IMR-90 (cell line): ENCODE data around the gene TUBD1. TPM values are rescaled to one million over a fixed set of nuclear protein-coding genes. Genes with fewer than 3 reads are reported as not detected.

Source experiments
- ATAC-seq: fragments of 200-7000 bp; cut with Tn5 transposase; 2 replicates; pipeline ENCODE4 v1.9.1; 2020; ENCODE audit warnings: low read depth, mild to moderate bottlenecking, moderate library complexity
- BruUV-seq: library from RNA; stranded (reverse); fragments of 400-500 nt; replicated peaks from 2 replicates; lab custom pipeline; 2021; lab: Mats Ljungman, UMichigan
- CTCF ChIA-PET: fragments of 300-600 bp; formaldehyde crosslinking; extraction: SDS; loops from one replicate; lab custom pipeline; 2021; ENCODE audit warnings: antibody characterized with exemption; lab: Yijun Ruan, JAX
- POLR2A ChIA-PET: fragments of 300-600 bp; sonication (Branson Sonifier 250); formaldehyde crosslinking; loops from one replicate; lab custom pipeline; 2022; ENCODE audit warnings: antibody characterized with exemption; ENCODE audit not compliant: unreplicated experiment; lab: Charles Lee
- DNase-seq: peaks from one replicate; pipeline ENCODE4 v3.0.0; 2013
- H2AFZ ChIP-seq: replicated peaks from 2 replicates; pipeline ENCODE3; 2013; ENCODE audit warnings: low read length, mild to moderate bottlenecking; ENCODE audit not compliant: poor library complexity
- H2AK5ac ChIP-seq: 2 replicates; pipeline ENCODE4 v1.6.1; 2013; ENCODE audit warnings: low read depth, low read length, inconsistent platforms
- H2AK9ac ChIP-seq: replicated peaks from 2 replicates; pipeline ENCODE3; 2013; ENCODE audit warnings: mild to moderate bottlenecking, low read depth, low read length, moderate library complexity; ENCODE audit not compliant: poor library complexity
- H2BK120ac ChIP-seq: 2 replicates; pipeline ENCODE4 v1.6.1; 2013; ENCODE audit warnings: low read depth, low read length, inconsistent platforms
- H2BK15ac ChIP-seq: 3 replicates; pipeline ENCODE4 v1.6.1; 2013; ENCODE audit warnings: low read depth, low read length, inconsistent platforms
- H2BK20ac ChIP-seq: 2 replicates; pipeline ENCODE4 v1.6.1; 2013; ENCODE audit warnings: low read depth, mild to moderate bottlenecking, inconsistent platforms, low read length, moderate library complexity
- H2BK5ac ChIP-seq: 2 replicates; pipeline ENCODE4 v1.6.1; 2013; ENCODE audit warnings: mild to moderate bottlenecking, low read depth, low read length, inconsistent platforms; ENCODE audit not compliant: poor library complexity, severe bottlenecking
- H3K14ac ChIP-seq: replicated peaks from 2 replicates; pipeline ENCODE4 v1.6.1; 2013; ENCODE audit warnings: low read depth, low read length, inconsistent platforms
- H3K18ac ChIP-seq: 2 replicates; pipeline ENCODE4 v1.6.1; 2013; ENCODE audit warnings: low read depth, low read length, control low read depth
- H3K23ac ChIP-seq: 2 replicates; pipeline ENCODE4 v1.6.1; 2013; ENCODE audit warnings: low read depth, low read length, inconsistent platforms
- H3K27ac ChIP-seq: 2 replicates; pipeline ENCODE4 v1.5.1; 2013; ENCODE audit warnings: mild to moderate bottlenecking, control low read depth, low read length; ENCODE audit not compliant: insufficient read depth
- H3K27me3 ChIP-seq: 2 replicates; pipeline ENCODE4 v1.6.1; 2013; ENCODE audit warnings: low read length; ENCODE audit not compliant: control insufficient read depth, insufficient read depth
- H3K36me3 ChIP-seq: 2 replicates; pipeline ENCODE4 v1.6.1; 2013; ENCODE audit warnings: low read length, mixed read lengths; ENCODE audit not compliant: control insufficient read depth, insufficient read depth
- H3K4ac ChIP-seq: 2 replicates; pipeline ENCODE4 v1.6.1; 2013; ENCODE audit warnings: low read depth, low read length, inconsistent platforms
- H3K4me1 ChIP-seq: 2 replicates; pipeline ENCODE4 v1.6.1; 2013; ENCODE audit warnings: low read length, mixed read lengths; ENCODE audit not compliant: control insufficient read depth, insufficient read depth
- H3K4me2 ChIP-seq: 2 replicates; pipeline ENCODE4 v1.6.1; 2013; ENCODE audit warnings: low read depth, mild to moderate bottlenecking, control low read depth, low read length, moderate library complexity
- H3K4me3 ChIP-seq: 2 replicates; pipeline ENCODE4 v1.5.1; 2013; ENCODE audit warnings: low read depth, mild to moderate bottlenecking, control low read depth, low read length, moderate library complexity; ENCODE audit not compliant: insufficient read depth
- H3K56ac ChIP-seq: 2 replicates; pipeline ENCODE4 v1.6.1; 2013; ENCODE audit warnings: low read length, inconsistent platforms; ENCODE audit not compliant: insufficient read depth; ENCODE audit errors: extremely low read depth
- H3K79me1 ChIP-seq, 2 experiments: 2 replicates each; pipeline ENCODE4 v1.6.1; 2013; ENCODE audit warnings: low read length in 2 of 2, inconsistent platforms in 1 of 2, low read depth in 1 of 2
- H3K9ac ChIP-seq: 2 replicates; pipeline ENCODE4 v1.6.1; 2013; ENCODE audit warnings: low read depth, low read length, control low read depth
- H3K9me1 ChIP-seq: 2 replicates; pipeline ENCODE4 v1.6.1; 2013; ENCODE audit warnings: low read length, inconsistent platforms; ENCODE audit not compliant: insufficient read depth
- H3K9me3 ChIP-seq: 2 replicates; pipeline ENCODE4 v1.6.1; 2013; ENCODE audit warnings: low read length; ENCODE audit not compliant: control insufficient read depth, insufficient read depth
- H4K20me1 ChIP-seq: 2 replicates; pipeline ENCODE4 v1.6.1; 2013; ENCODE audit warnings: low read length, inconsistent platforms; ENCODE audit not compliant: insufficient read depth
- H4K5ac ChIP-seq: 2 replicates; pipeline ENCODE4 v1.6.1; 2013; ENCODE audit warnings: mild to moderate bottlenecking, low read depth, low read length, control low read depth
- H4K8ac ChIP-seq, 2 experiments: 2 replicates each; pipeline ENCODE4 v1.6.1; 2013; ENCODE audit warnings: low read depth in 2 of 2, low read length in 2 of 2, control low read depth in 1 of 2, inconsistent platforms in 1 of 2
- H4K91ac ChIP-seq: 2 replicates; pipeline ENCODE4 v1.6.1; 2013; ENCODE audit warnings: low read depth, low read length, inconsistent platforms; ENCODE audit not compliant: insufficient read depth
- BHLHE40 ChIP-seq: fragments of 150-350 bp; IDR thresholded peaks from 2 replicates; pipeline ENCODE4 v1.6.1; 2016; ENCODE audit warnings: mild to moderate bottlenecking, low read depth, low read length
- CEBPB ChIP-seq: IDR thresholded peaks from 2 replicates; pipeline ENCODE4 v1.6.1; 2012; ENCODE audit warnings: low read depth, low read length, improper control_type of control experiment
- CHD1 ChIP-seq: IDR thresholded peaks from 2 replicates; pipeline ENCODE4 v1.6.1; 2012; ENCODE audit warnings: low read depth, low read length, improper control_type of control experiment
- FOS ChIP-seq: fragments of 150-350 bp; IDR thresholded peaks from 2 replicates; pipeline ENCODE4 v1.6.1; 2016; ENCODE audit warnings: low read depth, low read length
- MAFK ChIP-seq: IDR thresholded peaks from 2 replicates; pipeline ENCODE4 v1.6.1; 2012; ENCODE audit warnings: low read depth, low read length, improper control_type of control experiment
- MAZ ChIP-seq: IDR thresholded peaks from 2 replicates; pipeline ENCODE4 v1.6.1; 2012; ENCODE audit warnings: low read depth, mild to moderate bottlenecking, low read length, improper control_type of control experiment, moderate library complexity, borderline replicate concordance
- MXI1 ChIP-seq: IDR thresholded peaks from 2 replicates; pipeline ENCODE4 v1.6.1; 2012; ENCODE audit warnings: low read depth, mild to moderate bottlenecking, low read length, moderate library complexity, borderline replicate concordance
- NFE2L2 ChIP-seq: fragments of 150-350 bp; IDR thresholded peaks from 2 replicates; pipeline ENCODE4 v1.6.1; 2016; ENCODE audit warnings: low read depth, mild to moderate bottlenecking, low read length
- POLR2A ChIP-seq: IDR thresholded peaks from 2 replicates; pipeline ENCODE4 v1.6.1; 2012; ENCODE audit warnings: mild to moderate bottlenecking, low read depth, low read length
- RAD21 ChIP-seq: IDR thresholded peaks from 2 replicates; pipeline ENCODE4 v1.6.1; 2012; ENCODE audit warnings: low read length, improper control_type of control experiment
- RCOR1 ChIP-seq: IDR thresholded peaks from 2 replicates; pipeline ENCODE4 v1.6.1; 2012; ENCODE audit warnings: mild to moderate bottlenecking, low read length, improper control_type of control experiment; ENCODE audit not compliant: insufficient replicate concordance
- RFX5 ChIP-seq: IDR thresholded peaks from 2 replicates; pipeline ENCODE4 v1.8.0; 2012; ENCODE audit warnings: low read depth, mild to moderate bottlenecking, low read length, moderate library complexity
- SMC3 ChIP-seq: fragments of 150-350 bp; IDR thresholded peaks from 2 replicates; pipeline ENCODE4 v1.6.1; 2016; ENCODE audit warnings: low read depth, mild to moderate bottlenecking, antibody characterized with exemption, low read length, moderate library complexity
- WGBS, 2 experiments: methylation state at CpG; one replicate each; pipeline versions ENCODE4 v1.1.5 to v1.1.7; 2013; ENCODE audit warnings: missing lambda C conversion rate in 2 of 2; ENCODE audit not compliant: insufficient read length in 1 of 2; ENCODE audit errors: extremely low coverage in 2 of 2; 5-methylcytosine and 5-hydroxymethylcytosine counted together
- dilution Hi-C: fragments of 300-500 bp; cut with HindIII; formaldehyde crosslinking; loops from one replicate; pipeline ENCODE4 v1.14.3; 2018; ENCODE audit warnings: low sequenced_read_pairs; ENCODE audit not compliant: unreplicated experiment
- in situ Hi-C: fragments of 300-500 bp; cut with MboI; formaldehyde crosslinking; loops from 3 replicates; pipeline ENCODE4 v1.14.3; 2019; ENCODE audit warnings: low sequenced_read_pairs, inconsistent platforms, mixed read lengths
- intact Hi-C: fragments of 100-400 bp; cut with micrococcal nuclease; formaldehyde crosslinking; loops from 2 replicates; pipeline ENCODE4 v1.10.0; 2022
- polyA plus RNA-seq, 3 experiments: library from polyadenylated mRNA; depleted of rRNA; stranded (reverse); fragments of >200 nt; gene quantifications; 2 replicates each; pipeline ENCODE4 v1.2.3, GENCODE V29; 2012; ENCODE audit warnings: low replicate concordance in 1 of 3
- total RNA-seq: library from RNA; depleted of rRNA; stranded (reverse); fragments of >200 nt; gene quantifications from 2 replicates; pipeline ENCODE4 v1.2.3, GENCODE V29; 2012
- TF ChIP-seq, protein P1 (sequence below): fragments of 150-350 bp; IDR thresholded peaks from 2 replicates; pipeline ENCODE4 v1.6.1; 2017; ENCODE audit warnings: mild to moderate bottlenecking, antibody characterized with exemption, low read length, low read depth
- TF ChIP-seq, protein P2 (sequence below): conservative IDR thresholded peaks from 2 replicates; pipeline ENCODE4 v1.5.1; 2012; ENCODE audit warnings: mild to moderate bottlenecking, low read depth, low read length, improper control_type of control experiment
- TF ChIP-seq, protein P3 (sequence below): fragments of 150-350 bp; IDR thresholded peaks from 2 replicates; pipeline ENCODE4 v1.6.1; 2016; ENCODE audit warnings: low read depth, mild to moderate bottlenecking, low read length, moderate library complexity, borderline replicate concordance

The TUBD1 gene
- total and polyA plus RNA-seq, 2 of the 4 experiments (the other 2 are of a cell fraction), result 2.2 to 4.7 TPM

DNA sequence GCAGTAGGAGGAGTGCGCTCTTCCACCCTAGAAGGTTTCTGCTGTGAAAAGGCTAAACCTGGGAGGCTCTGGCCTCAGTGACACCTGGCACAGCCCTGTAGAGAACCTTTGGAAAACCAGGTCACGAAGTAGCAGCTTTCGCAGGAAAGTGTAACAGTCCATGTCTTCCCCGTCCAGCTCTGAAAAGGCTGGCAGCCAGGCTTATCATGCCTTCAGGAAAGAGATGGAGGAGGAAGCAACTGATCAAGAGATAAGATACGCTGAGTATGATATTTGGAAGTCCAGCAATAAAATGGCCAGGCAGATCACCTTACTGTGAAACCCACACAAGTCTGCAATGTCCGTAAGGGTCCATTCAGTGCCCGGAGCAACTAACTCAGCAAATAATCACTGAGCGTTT is 22.3 kb downstream of the TUBD1 start:
- no TSS peak for BruUV-seq

More for the DNA sequence above, 22.3 kb downstream of the TUBD1 start:
- Histone ChIP-seq H3K27ac (no peak overlapping the region), H4K91ac (no peak overlapping the region), H3K9ac (no peak overlapping the region), H3K27me3 (no peaks in the 10 kb centered on the region), H2BK120ac (no peak overlapping the region), H4K20me1 (no peaks in the 10 kb centered on the region), H3K14ac (no peak overlapping the region), H3K79me1 (no peaks in the 10 kb centered on the region), H2BK15ac (no peak overlapping the region), H2AK5ac (no peak overlapping the region), H2BK20ac (no peak overlapping the region), H3K4ac (no peak overlapping the region), H3K4me2 (no peak overlapping the region), H3K36me3 (peaks cover 3% of the 10 kb centered on the region), H2AFZ (no peak overlapping the region), H3K18ac (no peak overlapping the region), H3K9me3 (no peaks in the 10 kb centered on the region), H4K5ac (no peak overlapping the region), H3K4me3 (no peak overlapping the region), H3K4me1 (no peaks in the 10 kb centered on the region), H3K9me1 (no peaks in the 10 kb centered on the region; the same call in 1 of the 2 replicates), H4K8ac (no peak overlapping the region), H3K23ac (no peak overlapping the region), H2AK9ac (no peak overlapping the region), H2BK5ac (no peak overlapping the region), H3K56ac (no peak overlapping the region)
- TF ChIP-seq NFE2L2, result no peak
- TF ChIP-seq RCOR1, result no peak
- TF ChIP-seq, protein P1, sequence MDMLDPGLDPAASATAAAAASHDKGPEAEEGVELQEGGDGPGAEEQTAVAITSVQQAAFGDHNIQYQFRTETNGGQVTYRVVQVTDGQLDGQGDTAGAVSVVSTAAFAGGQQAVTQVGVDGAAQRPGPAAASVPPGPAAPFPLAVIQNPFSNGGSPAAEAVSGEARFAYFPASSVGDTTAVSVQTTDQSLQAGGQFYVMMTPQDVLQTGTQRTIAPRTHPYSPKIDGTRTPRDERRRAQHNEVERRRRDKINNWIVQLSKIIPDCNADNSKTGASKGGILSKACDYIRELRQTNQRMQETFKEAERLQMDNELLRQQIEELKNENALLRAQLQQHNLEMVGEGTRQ, result no peak
- TF ChIP-seq, protein P2, sequence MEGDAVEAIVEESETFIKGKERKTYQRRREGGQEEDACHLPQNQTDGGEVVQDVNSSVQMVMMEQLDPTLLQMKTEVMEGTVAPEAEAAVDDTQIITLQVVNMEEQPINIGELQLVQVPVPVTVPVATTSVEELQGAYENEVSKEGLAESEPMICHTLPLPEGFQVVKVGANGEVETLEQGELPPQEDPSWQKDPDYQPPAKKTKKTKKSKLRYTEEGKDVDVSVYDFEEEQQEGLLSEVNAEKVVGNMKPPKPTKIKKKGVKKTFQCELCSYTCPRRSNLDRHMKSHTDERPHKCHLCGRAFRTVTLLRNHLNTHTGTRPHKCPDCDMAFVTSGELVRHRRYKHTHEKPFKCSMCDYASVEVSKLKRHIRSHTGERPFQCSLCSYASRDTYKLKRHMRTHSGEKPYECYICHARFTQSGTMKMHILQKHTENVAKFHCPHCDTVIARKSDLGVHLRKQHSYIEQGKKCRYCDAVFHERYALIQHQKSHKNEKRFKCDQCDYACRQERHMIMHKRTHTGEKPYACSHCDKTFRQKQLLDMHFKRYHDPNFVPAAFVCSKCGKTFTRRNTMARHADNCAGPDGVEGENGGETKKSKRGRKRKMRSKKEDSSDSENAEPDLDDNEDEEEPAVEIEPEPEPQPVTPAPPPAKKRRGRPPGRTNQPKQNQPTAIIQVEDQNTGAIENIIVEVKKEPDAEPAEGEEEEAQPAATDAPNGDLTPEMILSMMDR, result no peak
- no peak for TF ChIP-seq SMC3
- no peak for TF ChIP-seq MXI1
- no peak for TF ChIP-seq BHLHE40
- TF ChIP-seq CEBPB, result no peak
- TF ChIP-seq RFX5, result no peak
- TF ChIP-seq POLR2A, result no peak
- TF ChIP-seq MAFK, result no peak
- no peak for TF ChIP-seq RAD21
- no peak for TF ChIP-seq MAZ
- no peak for TF ChIP-seq CHD1
- no peak for TF ChIP-seq FOS
- TF ChIP-seq, protein P3, sequence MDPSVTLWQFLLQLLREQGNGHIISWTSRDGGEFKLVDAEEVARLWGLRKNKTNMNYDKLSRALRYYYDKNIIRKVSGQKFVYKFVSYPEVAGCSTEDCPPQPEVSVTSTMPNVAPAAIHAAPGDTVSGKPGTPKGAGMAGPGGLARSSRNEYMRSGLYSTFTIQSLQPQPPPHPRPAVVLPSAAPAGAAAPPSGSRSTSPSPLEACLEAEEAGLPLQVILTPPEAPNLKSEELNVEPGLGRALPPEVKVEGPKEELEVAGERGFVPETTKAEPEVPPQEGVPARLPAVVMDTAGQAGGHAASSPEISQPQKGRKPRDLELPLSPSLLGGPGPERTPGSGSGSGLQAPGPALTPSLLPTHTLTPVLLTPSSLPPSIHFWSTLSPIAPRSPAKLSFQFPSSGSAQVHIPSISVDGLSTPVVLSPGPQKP, result no peak
- ATAC-seq (no peak), DNase-seq (no peak)
- dilution Hi-C loops, result no loop called here
- WGBS, 2 experiments, result no CpG with 5 or more reads among the region's 8 CpGs
- intact Hi-C loops, result no loop called here
- ChIA-PET POLR2A (no interaction called here), CTCF (interaction anchor here (0.7 kb wide), 1 partner anchor 442 kb away, joined by 3 read pairs; no protein-coding TSS in a partner anchor)
- in situ Hi-C loops, result no loop called here
